HG03045 (cell line): ENCODE measurements around the gene FKRP.
"Not testable (repeated sequence)": the region's sequence is repeated elsewhere in the genome, so short reads cannot be mapped to it uniquely, and the experiment has no call there.

ENCODE experiments used
- ATAC-seq: cut with Tn5 transposase; IDR thresholded peaks from one replicate; pipeline ENCODE4 v1.9.1; 2021; ENCODE audit warnings: mild to moderate bottlenecking, moderate library complexity; ENCODE audit not compliant: unreplicated experiment

Gene FKRP

GRCh38 chr19:46755853-46756543 lies 10.1 kb downstream of the FKRP start:
- ATAC-seq: no peak

GRCh38 chr19:46756544-46756888 lies 10.7 kb downstream of the FKRP start:
- no peak for ATAC-seq

- no peak for ATAC-seq
Measured at GRCh38 chr19:46759206-46759605, 13.3 kb downstream of the FKRP start.

GRCh38 chr19:46759817-46760333 lies 14.0 kb downstream of the FKRP start:
- no peak for ATAC-seq

GRCh38 chr19:46760363-46760762 lies 14.5 kb downstream of the FKRP start:
- ATAC-seq: no peak

- ATAC-seq: not testable (repeated sequence)
Measured at GRCh38 chr19:46760897-46761296, 15.0 kb downstream of the FKRP start.

- ATAC-seq: no peak
Measured at GRCh38 chr19:46761418-46761831, 15.6 kb downstream of the FKRP start.

GRCh38 chr19:46762245-46762890 lies 16.5 kb downstream of the FKRP start:
- no peak for ATAC-seq

- ATAC-seq: no peak
Measured at GRCh38 chr19:46764817-46765291, 19.0 kb downstream of the FKRP start.

GRCh38 chr19:46766569-46767317 lies 20.9 kb downstream of the FKRP start:
- no peak for ATAC-seq

GRCh38 chr19:46768746-46769145 lies 22.9 kb downstream of the FKRP start:
- ATAC-seq: not testable (repeated sequence)

GRCh38 chr19:46772170-46773017 lies 26.5 kb downstream of the FKRP start:
- no peak for ATAC-seq

GRCh38 chr19:46773018-46773399 lies 27.2 kb downstream of the FKRP start:
- ATAC-seq: no peak

GRCh38 chr19:46775642-46776258 lies 29.9 kb downstream of the FKRP start:
- no peak for ATAC-seq

GRCh38 chr19:46776927-46777911 lies 31.4 kb downstream of the FKRP start:
- ATAC-seq: no peak

GRCh38 chr19:46777956-46778645 lies 32.2 kb downstream of the FKRP start:
- not testable (repeated sequence) for ATAC-seq

- ATAC-seq: no peak
Measured at GRCh38 chr19:46782355-46783019, 36.6 kb downstream of the FKRP start.

- no peak for ATAC-seq
Measured at GRCh38 chr19:46783670-46784069, 37.8 kb downstream of the FKRP start.
